Measurements from ENCODE around the gene CD8B2. TPM values are rescaled to one million over a fixed set of nuclear protein-coding genes. Genes with fewer than 3 reads are reported as not detected.

The CD8B2 gene
- total RNA-seq, 2 experiments from 2014 or later, result not detected

DNA sequence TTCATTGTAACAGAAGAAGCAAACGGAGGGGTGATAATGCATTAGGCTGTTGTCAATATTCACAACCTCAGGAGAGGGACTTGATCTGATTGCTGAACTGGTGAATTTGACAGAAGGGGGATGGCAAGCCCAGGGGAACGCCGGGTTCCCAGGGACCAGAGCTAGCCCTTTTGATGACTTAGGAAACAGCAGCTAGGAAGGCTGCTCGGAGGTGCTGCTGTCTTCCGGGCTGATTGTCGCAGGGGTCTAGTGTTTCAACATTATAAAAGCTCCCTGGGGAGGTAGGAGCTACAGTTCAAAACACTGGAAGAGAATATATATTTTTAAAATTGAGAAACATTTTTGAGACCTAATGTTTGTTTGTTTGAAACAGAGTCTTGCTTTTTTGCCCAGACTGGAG lies 47.3 kb downstream of the CD8B2 start:
- no peaks in the 10 kb centered on the region for H3K4me1 ChIP-seq (ENCODE audit: insufficient read depth, low read length, poor library complexity, severe bottlenecking)
- intact Hi-C loops (cut with micrococcal nuclease; ENCODE audit: unreplicated experiment), result no loop called here
- no peaks in the 10 kb centered on the region for H3K79me2 ChIP-seq (ENCODE audit: insufficient read depth, low read depth, low read length)
- BruUV-seq (replicated peaks), result no TSS peak
- no peak overlapping the region for H3K4me3 ChIP-seq (ENCODE audit: low read depth, low read length, poor library complexity, severe bottlenecking)
- H2AFZ ChIP-seq (ENCODE audit: low read length), result no peak overlapping the region
- H3K9me2 ChIP-seq (ENCODE audit: insufficient read depth, low read length), result no peaks in the 10 kb centered on the region
- H3K36me3 ChIP-seq (ENCODE audit: insufficient read depth, low read length), result no peaks in the 10 kb centered on the region
- no peak overlapping the region for H3K27ac ChIP-seq (ENCODE audit: low read depth, low read length, poor library complexity, severe bottlenecking)
- H4K20me1 ChIP-seq (ENCODE audit: insufficient read depth, low read length), result no peaks in the 10 kb centered on the region
- H3K4me2 ChIP-seq (ENCODE audit: low read length), result no peak overlapping the region
- no peak for DNase-seq (ENCODE audit: low spot score)
- ChIA-PET CTCF (ENCODE audit: unreplicated experiment) (no interaction called here), POLR2A (no interaction called here)
- TF ChIP-seq, protein P1, sequence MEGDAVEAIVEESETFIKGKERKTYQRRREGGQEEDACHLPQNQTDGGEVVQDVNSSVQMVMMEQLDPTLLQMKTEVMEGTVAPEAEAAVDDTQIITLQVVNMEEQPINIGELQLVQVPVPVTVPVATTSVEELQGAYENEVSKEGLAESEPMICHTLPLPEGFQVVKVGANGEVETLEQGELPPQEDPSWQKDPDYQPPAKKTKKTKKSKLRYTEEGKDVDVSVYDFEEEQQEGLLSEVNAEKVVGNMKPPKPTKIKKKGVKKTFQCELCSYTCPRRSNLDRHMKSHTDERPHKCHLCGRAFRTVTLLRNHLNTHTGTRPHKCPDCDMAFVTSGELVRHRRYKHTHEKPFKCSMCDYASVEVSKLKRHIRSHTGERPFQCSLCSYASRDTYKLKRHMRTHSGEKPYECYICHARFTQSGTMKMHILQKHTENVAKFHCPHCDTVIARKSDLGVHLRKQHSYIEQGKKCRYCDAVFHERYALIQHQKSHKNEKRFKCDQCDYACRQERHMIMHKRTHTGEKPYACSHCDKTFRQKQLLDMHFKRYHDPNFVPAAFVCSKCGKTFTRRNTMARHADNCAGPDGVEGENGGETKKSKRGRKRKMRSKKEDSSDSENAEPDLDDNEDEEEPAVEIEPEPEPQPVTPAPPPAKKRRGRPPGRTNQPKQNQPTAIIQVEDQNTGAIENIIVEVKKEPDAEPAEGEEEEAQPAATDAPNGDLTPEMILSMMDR (conservative IDR thresholded peaks at IDR 0.05; ENCODE audit: low read length), result no peak
- no peak for TF ChIP-seq EZH2phosphoT487 (IDR thresholded peaks at IDR 0.05; ENCODE audit: borderline replicate concordance, low read depth, low read length)
- no peaks in the 10 kb centered on the region for H3K9me3 ChIP-seq (ENCODE audit: low read length)

DNA sequence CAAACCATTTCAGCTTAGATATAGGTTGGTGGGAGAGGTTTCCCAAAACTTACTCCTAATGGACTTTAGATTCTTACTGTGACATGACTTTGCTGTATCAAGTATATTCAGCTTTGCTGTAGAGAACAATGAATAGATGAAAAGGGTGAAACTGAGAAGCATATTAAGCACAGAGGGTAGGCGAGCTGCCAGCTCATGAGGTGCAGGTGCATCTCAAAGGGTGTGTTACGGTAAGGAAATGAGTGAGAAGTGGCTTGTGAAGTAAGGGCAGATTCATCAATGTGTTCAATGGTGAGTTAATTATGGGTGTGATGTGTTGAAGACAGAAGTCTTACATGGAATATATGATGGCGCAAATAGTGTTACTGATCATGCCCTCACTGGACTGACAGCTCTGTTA lies 49.3 kb downstream of the CD8B2 start:
- no TSS peak for BruUV-seq (replicated peaks)
- H3K4me3 ChIP-seq (ENCODE audit: low read depth, low read length, poor library complexity, severe bottlenecking), result no peak overlapping the region
- no peaks in the 10 kb centered on the region for H3K79me2 ChIP-seq (ENCODE audit: insufficient read depth, low read depth, low read length)
- no peak overlapping the region for H3K27ac ChIP-seq (ENCODE audit: low read depth, low read length, poor library complexity, severe bottlenecking)
- ChIA-PET POLR2A (no interaction called here), CTCF (ENCODE audit: unreplicated experiment) (no interaction called here)
- intact Hi-C loops (cut with micrococcal nuclease; ENCODE audit: unreplicated experiment), result no loop called here
- no peak for DNase-seq (ENCODE audit: low spot score)
- H3K4me2 ChIP-seq (ENCODE audit: low read length), result no peak overlapping the region
- no peaks in the 10 kb centered on the region for H3K36me3 ChIP-seq (ENCODE audit: insufficient read depth, low read length)
- H3K9me2 ChIP-seq (ENCODE audit: insufficient read depth, low read length), result no peaks in the 10 kb centered on the region
- no peaks in the 10 kb centered on the region for H4K20me1 ChIP-seq (ENCODE audit: insufficient read depth, low read length)
- H3K4me1 ChIP-seq (ENCODE audit: insufficient read depth, low read length, poor library complexity, severe bottlenecking), result no peaks in the 10 kb centered on the region
- TF ChIP-seq EZH2phosphoT487 (IDR thresholded peaks at IDR 0.05; ENCODE audit: borderline replicate concordance, low read depth, low read length), result no peak
- TF ChIP-seq, protein P1 (conservative IDR thresholded peaks at IDR 0.05; ENCODE audit: low read length), result no peak
- H3K9me3 ChIP-seq (ENCODE audit: low read length), result no peaks in the 10 kb centered on the region
- no peak overlapping the region for H2AFZ ChIP-seq (ENCODE audit: low read length)

DNA sequence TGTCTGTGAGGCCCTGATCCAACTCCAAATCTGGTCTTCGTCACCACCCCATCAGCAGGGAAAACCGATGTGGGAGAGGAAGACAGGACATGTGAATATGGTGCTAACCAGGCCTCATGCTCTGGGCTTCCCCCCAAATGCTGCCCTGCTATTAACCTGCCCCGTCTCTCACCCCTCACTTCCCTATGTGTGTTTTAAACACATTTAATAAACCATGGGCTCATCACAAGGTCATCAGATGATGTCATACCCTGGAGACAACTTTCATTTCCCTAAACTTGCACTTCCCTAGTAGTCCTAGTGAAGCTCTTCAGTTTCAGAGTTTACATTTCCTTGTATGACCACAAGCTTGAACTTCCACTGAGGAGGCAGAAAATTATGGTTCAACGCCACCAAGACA lies 49.9 kb downstream of the CD8B2 start:
- no peaks in the 10 kb centered on the region for H3K36me3 ChIP-seq (ENCODE audit: insufficient read depth, low read length)
- TF ChIP-seq EZH2phosphoT487 (IDR thresholded peaks at IDR 0.05; ENCODE audit: borderline replicate concordance, low read depth, low read length), result no peak
- TF ChIP-seq, protein P1 (conservative IDR thresholded peaks at IDR 0.05; ENCODE audit: low read length), result no peak
- no peak overlapping the region for H3K27ac ChIP-seq (ENCODE audit: low read depth, low read length, poor library complexity, severe bottlenecking)
- H3K79me2 ChIP-seq (ENCODE audit: insufficient read depth, low read depth, low read length), result no peaks in the 10 kb centered on the region
- H3K4me1 ChIP-seq (ENCODE audit: insufficient read depth, low read length, poor library complexity, severe bottlenecking), result no peaks in the 10 kb centered on the region
- BruUV-seq (replicated peaks), result no TSS peak
- no peak overlapping the region for H3K4me3 ChIP-seq (ENCODE audit: low read depth, low read length, poor library complexity, severe bottlenecking)
- 0 out of 2 replicates have a peak overlapping the region, but pooled peaks have one; percentile 2 for H2AFZ ChIP-seq (ENCODE audit: low read length)
- H3K4me2 ChIP-seq (ENCODE audit: low read length), result no peak overlapping the region
- POLR2A ChIA-PET, result no interaction called here
- peak; percentile 12 for DNase-seq (ENCODE audit: low spot score)
- H3K9me2 ChIP-seq (ENCODE audit: insufficient read depth, low read length), result no peaks in the 10 kb centered on the region
- H3K9me3 ChIP-seq (ENCODE audit: low read length), result no peaks in the 10 kb centered on the region
- intact Hi-C loops (cut with micrococcal nuclease; ENCODE audit: unreplicated experiment), result no loop called here
- H4K20me1 ChIP-seq (ENCODE audit: insufficient read depth, low read length), result no peaks in the 10 kb centered on the region
- CTCF ChIA-PET (ENCODE audit: unreplicated experiment), result no interaction called here
